Sigmoid colon (tissue), 4 donors: ENCODE measurements around the gene TRIB2.

Experiments used
- EP300 ChIP-seq, 4 donors: sonication (generic); formaldehyde crosslinking; IDR thresholded peaks; one replicate each; pipeline ENCODE4 v1.6.1; 2017; ENCODE audit warnings: antibody characterized with exemption in 4 of 4
- POLR2A ChIP-seq, 2 donors: fragments of 450-650 bp; IDR thresholded peaks; one replicate each; pipeline ENCODE4 v1.6.1; 2016; ENCODE audit warnings: antibody characterized with exemption in 2 of 2, mild to moderate bottlenecking in 2 of 2, moderate library complexity in 2 of 2
- POLR2AphosphoS5 ChIP-seq, 4 donors: sonication (generic); formaldehyde crosslinking; IDR thresholded peaks; one replicate each; pipeline ENCODE4 v1.6.1; 2017; ENCODE audit warnings: antibody characterized with exemption in 4 of 4
- TF ChIP-seq, protein P1 (sequence below), 4 experiments: fragments of 450-650 bp in 3 of 4; fragments of 200-600 bp in 1 of 4; IDR thresholded peaks; one replicate each; pipeline ENCODE4 v1.5.1; 2016 to 2019; ENCODE audit warnings: antibody characterized with exemption in 4 of 4, mild to moderate bottlenecking in 3 of 4, moderate library complexity in 2 of 4

DNA sequence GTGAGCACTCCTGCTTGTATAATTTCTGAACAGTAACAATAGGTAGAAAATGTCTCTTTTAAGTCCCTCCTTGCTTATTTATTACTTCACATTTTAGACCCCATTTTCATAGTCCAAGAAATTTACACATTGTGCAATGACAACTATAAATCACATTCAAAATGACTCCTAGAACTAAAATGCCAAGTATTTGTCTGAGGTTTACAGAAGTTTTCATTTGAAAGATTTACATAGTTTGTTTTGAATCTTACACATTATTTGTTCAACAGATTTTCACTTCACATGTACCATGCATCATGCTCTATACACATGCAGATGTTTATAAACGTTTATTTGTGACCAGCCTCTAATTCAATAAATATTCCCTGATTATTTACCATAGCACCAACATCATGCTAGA, 15.7 kb upstream of the TRIB2 start:
- no peak for TF ChIP-seq POLR2A (IDR thresholded peaks at IDR 0.05)
- TF ChIP-seq, protein P1, sequence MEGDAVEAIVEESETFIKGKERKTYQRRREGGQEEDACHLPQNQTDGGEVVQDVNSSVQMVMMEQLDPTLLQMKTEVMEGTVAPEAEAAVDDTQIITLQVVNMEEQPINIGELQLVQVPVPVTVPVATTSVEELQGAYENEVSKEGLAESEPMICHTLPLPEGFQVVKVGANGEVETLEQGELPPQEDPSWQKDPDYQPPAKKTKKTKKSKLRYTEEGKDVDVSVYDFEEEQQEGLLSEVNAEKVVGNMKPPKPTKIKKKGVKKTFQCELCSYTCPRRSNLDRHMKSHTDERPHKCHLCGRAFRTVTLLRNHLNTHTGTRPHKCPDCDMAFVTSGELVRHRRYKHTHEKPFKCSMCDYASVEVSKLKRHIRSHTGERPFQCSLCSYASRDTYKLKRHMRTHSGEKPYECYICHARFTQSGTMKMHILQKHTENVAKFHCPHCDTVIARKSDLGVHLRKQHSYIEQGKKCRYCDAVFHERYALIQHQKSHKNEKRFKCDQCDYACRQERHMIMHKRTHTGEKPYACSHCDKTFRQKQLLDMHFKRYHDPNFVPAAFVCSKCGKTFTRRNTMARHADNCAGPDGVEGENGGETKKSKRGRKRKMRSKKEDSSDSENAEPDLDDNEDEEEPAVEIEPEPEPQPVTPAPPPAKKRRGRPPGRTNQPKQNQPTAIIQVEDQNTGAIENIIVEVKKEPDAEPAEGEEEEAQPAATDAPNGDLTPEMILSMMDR (IDR thresholded peaks at IDR 0.05), result no peak
- no peak for TF ChIP-seq POLR2AphosphoS5 (IDR thresholded peaks at IDR 0.05)
- no peak for TF ChIP-seq EP300 (IDR thresholded peaks at IDR 0.05)
